Right cardiac atrium (tissue), 5 donors: ENCODE results near the gene GPSM1. TPM values are rescaled to one million over a fixed set of nuclear protein-coding genes. Genes with fewer than 3 reads are reported as not detected.

ENCODE experiments used
- ATAC-seq, 2 donors: fragments of 200-7000 bp; cut with Tn5 transposase; one replicate each; pipeline versions ENCODE4 v1.8.0 to v1.9.1; 2020; ENCODE audit warnings: moderate library complexity in 2 of 2, mild to moderate bottlenecking in 1 of 2
- DNase-seq, 3 donors: peaks; one replicate each; pipeline ENCODE4 v3.0.0-alpha.2; 2020
- H3K27ac ChIP-seq: one replicate; pipeline ENCODE4 v1.5.1; 2013; ENCODE audit warnings: mild to moderate bottlenecking, low read length, control low read depth, moderate library complexity
- H3K27me3 ChIP-seq: one replicate; pipeline ENCODE4 v1.6.1; 2013; ENCODE audit not compliant: control insufficient read depth, insufficient read depth
- H3K4me1 ChIP-seq: one replicate; pipeline ENCODE4 v1.6.1; 2013; ENCODE audit warnings: low read length; ENCODE audit not compliant: control insufficient read depth, insufficient read depth
- H3K4me3 ChIP-seq: one replicate; pipeline ENCODE4 v1.5.1; 2013; ENCODE audit warnings: low read length, control low read depth
- H3K9me3 ChIP-seq: one replicate; pipeline ENCODE4 v1.6.1; 2013; ENCODE audit warnings: low read length; ENCODE audit not compliant: control insufficient read depth
- whole genome bisulfite sequencing: extraction: QIAGEN DNeasy Blood & Tissue Kit; methylation state at CpG from one replicate; pipeline ENCODE4 v1.1.7; 2013; 5-methylcytosine and 5-hydroxymethylcytosine counted together
- intact Hi-C, 4 donors: fragments of 100-400 bp; cut with DNase I; formaldehyde crosslinking; loops; one replicate each; pipeline versions ENCODE4 v1.11.0 to v1.14.0; 2022 to 2023
- polyA plus RNA-seq: library from polyadenylated mRNA; stranded (reverse); fragments of 200-250 nt; gene quantifications from one replicate; pipeline ENCODE4 v1.2.3, GENCODE V29; 2013
- total RNA-seq, 4 donors: library from RNA; stranded (reverse); fragmentation: NEBNext Ultra II Directional; extraction: Animal tissue kit (Norgen Biotek cat#: 25700); gene quantifications; one replicate each; pipeline ENCODE4 v1.2.1, GENCODE V29; 2021
- donor health status: healthy with polysubstance abuse.
- donor health status: DM: no; HTN: yes; CAD: no.
- donor health status: DM: no; HTN: no; CAD: no.
- donor health status: DM: no; HTN: yes; CAD: no; lungs with severe emphysema.
- donor health status: DM: yes; HTN: yes; CAD: no.

Gene GPSM1
- total and polyA plus RNA-seq, 5 donors = 46.3 to 90.6 (median 73.3) TPM

GRCh38 chr9:136364942-136365774 lies 37.8 kb downstream of the GPSM1 start:
- no peak overlapping the region for H3K4me3 ChIP-seq
- no peaks in the 10 kb centered on the region for H3K27me3 ChIP-seq
- 74% methylated on average over 31 of the region's 31 CpGs for WGBS

GRCh38 chr9:136365775-136366222 lies 38.5 kb downstream of the GPSM1 start:
- ATAC-seq (no peak), DNase-seq (peak in 1 of 3 donors; percentile 67)
- H3K9me3 ChIP-seq = no peaks in the 10 kb centered on the region
- intact Hi-C loops = no loop called here
- H3K27me3 ChIP-seq = no peaks in the 10 kb centered on the region
- H3K27ac ChIP-seq = no peak overlapping the region
- no peak overlapping the region for H3K4me3 ChIP-seq
- 62% methylated on average over 9 of the region's 9 CpGs for WGBS
- H3K4me1 ChIP-seq = peaks cover 5% of the 10 kb centered on the region

More at GRCh38 chr9:136364942-136365774, 37.8 kb downstream of the GPSM1 start:
- peaks cover 5% of the 10 kb centered on the region for H3K4me1 ChIP-seq
- DNase-seq (peak in 2 of 3 donors; percentile 71 to 78), ATAC-seq (no peak)
- intact Hi-C loops = no loop called here
- H3K9me3 ChIP-seq = no peaks in the 10 kb centered on the region
- H3K27ac ChIP-seq = no peak overlapping the region

GRCh38 chr9:136366826-136367225 lies 39.5 kb downstream of the GPSM1 start:
- Histone ChIP-seq H3K27me3 (no peaks in the 10 kb centered on the region), H3K4me1 (peaks cover 5% of the 10 kb centered on the region), H3K4me3 (no peak overlapping the region), H3K9me3 (no peaks in the 10 kb centered on the region), H3K27ac (no peak overlapping the region)
- WGBS = 91% methylated on average over 9 of the region's 9 CpGs
- DNase-seq = peak in 1 of 3 donors; percentile 30
- no peak for ATAC-seq
- intact Hi-C loops = no loop called here

GRCh38 chr9:136367296-136368145 lies 40.2 kb downstream of the GPSM1 start:
- DNase-seq = peak in 1 of 3 donors; percentile 62
- H3K27ac ChIP-seq = no peak overlapping the region
- H3K4me3 ChIP-seq = no peak overlapping the region
- no peak for ATAC-seq
- intact Hi-C loops = no loop called here
- H3K9me3 ChIP-seq = no peaks in the 10 kb centered on the region
- H3K27me3 ChIP-seq = no peaks in the 10 kb centered on the region
- 86% methylated on average over 45 of the region's 45 CpGs for WGBS
- peaks cover 5% of the 10 kb centered on the region for H3K4me1 ChIP-seq

- no peak for ATAC-seq
- no peaks in the 10 kb centered on the region for H3K27me3 ChIP-seq
- H3K4me3 ChIP-seq = no peak overlapping the region
- 78% methylated on average over 18 of the region's 18 CpGs for WGBS
- DNase-seq = peak in 1 of 3 donors; percentile 64
- H3K9me3 ChIP-seq = no peaks in the 10 kb centered on the region
- no peak overlapping the region for H3K27ac ChIP-seq
- H3K4me1 ChIP-seq = peaks cover 5% of the 10 kb centered on the region
- intact Hi-C loops = no loop called here
These were observed 40.9 kb downstream of the GPSM1 start for GRCh38 chr9:136368190-136368589.

- H3K4me3 ChIP-seq = no peak overlapping the region
- 94% methylated on average over 19 of the region's 19 CpGs for WGBS
- intact Hi-C loops = no loop called here
- no peak overlapping the region for H3K27ac ChIP-seq
- ATAC-seq = no peak
- H3K27me3 ChIP-seq = no peaks in the 10 kb centered on the region
- peak in 1 of 3 donors; percentile 64 for DNase-seq
- no peaks in the 10 kb centered on the region for H3K9me3 ChIP-seq
- no peaks in the 10 kb centered on the region for H3K4me1 ChIP-seq
These were observed 42.7 kb downstream of the GPSM1 start for GRCh38 chr9:136370037-136370436.

- Histone ChIP-seq H3K27me3 (no peaks in the 10 kb centered on the region), H3K27ac (no peak overlapping the region), H3K4me1 (no peaks in the 10 kb centered on the region), H3K4me3 (no peak overlapping the region), H3K9me3 (no peaks in the 10 kb centered on the region)
- intact Hi-C loops = no loop called here
- 93% methylated on average over 54 of the region's 54 CpGs for WGBS
- ATAC-seq = no peak
- DNase-seq = peak in 1 of 3 donors; percentile 64
These were observed 43.6 kb downstream of the GPSM1 start for GRCh38 chr9:136370687-136371532.

GRCh38 chr9:136371533-136371880 lies 44.2 kb downstream of the GPSM1 start:
- intact Hi-C loops = no loop called here
- H3K9me3 ChIP-seq = no peaks in the 10 kb centered on the region
- ATAC-seq = no peak

GRCh38 chr9:136372006-136372405 lies 44.7 kb downstream of the GPSM1 start:
- H3K27me3 ChIP-seq = no peaks in the 10 kb centered on the region
- ATAC-seq (no peak), DNase-seq (peak in 1 of 3 donors; percentile 67)
- H3K4me1 ChIP-seq = no peaks in the 10 kb centered on the region
- no peak overlapping the region for H3K4me3 ChIP-seq
- WGBS = 87% methylated on average over 21 of the region's 21 CpGs
- H3K9me3 ChIP-seq = no peaks in the 10 kb centered on the region
- no peak overlapping the region for H3K27ac ChIP-seq
- intact Hi-C loops = no loop called here

More at GRCh38 chr9:136371533-136371880, 44.2 kb downstream of the GPSM1 start:
- DNase-seq = peak in 1 of 3 donors; percentile 71
- no peaks in the 10 kb centered on the region for H3K27me3 ChIP-seq
- no peak overlapping the region for H3K4me3 ChIP-seq
- H3K4me1 ChIP-seq = no peaks in the 10 kb centered on the region
- 94% methylated on average over 13 of the region's 13 CpGs for WGBS
- H3K27ac ChIP-seq = no peak overlapping the region

- peak; percentile 49 to 54 for ATAC-seq
- no peak overlapping the region for H3K4me3 ChIP-seq
- no peaks in the 10 kb centered on the region for H3K27me3 ChIP-seq
- no peaks in the 10 kb centered on the region for H3K9me3 ChIP-seq
- DNase-seq = peak; percentile 71 to 90 (median 86)
- no peaks in the 10 kb centered on the region for H3K4me1 ChIP-seq
- intact Hi-C loops = no loop called here
- WGBS = 22% methylated on average over 21 of the region's 21 CpGs
- H3K27ac ChIP-seq = no peak overlapping the region
These were observed 45.4 kb downstream of the GPSM1 start for GRCh38 chr9:136372561-136373299.
